WTC11 (cell line): ENCODE results near the gene MADD. TPM values are rescaled to one million over a fixed set of nuclear protein-coding genes. Genes with fewer than 3 reads are reported as not detected.

Experiments
- ATAC-seq: fragments of 200-7000 bp; cut with Tn5 transposase; 2 replicates; pipeline ENCODE4 v1.10.0; 2021; ENCODE audit warnings: mild to moderate bottlenecking, moderate library complexity
- CTCF ChIA-PET: fragments of 300-600 bp; sonication (Branson Sonifier 250); formaldehyde crosslinking; loops from one replicate; lab custom pipeline; 2021; ENCODE audit warnings: antibody characterized with exemption; lab: Charles Lee
- POLR2A ChIA-PET: fragments of 350-600 bp; sonication (Branson Sonifier 250); formaldehyde crosslinking; loops from one replicate; lab custom pipeline; 2021; ENCODE audit warnings: antibody characterized with exemption; lab: Charles Lee
- DNase-seq: peaks from one replicate; pipeline ENCODE4 v3.0.0; 2021; ENCODE audit warnings: low spot score
- H3K27ac Mint-ChIP-seq: 2 replicates; pipeline ENCODE4 v1.8.0; 2021; ENCODE audit warnings: mixed read lengths
- H3K27me3 Mint-ChIP-seq: 2 replicates; pipeline ENCODE4 v1.8.0; 2021; ENCODE audit warnings: low read depth, mild to moderate bottlenecking, moderate library complexity, mixed read lengths
- H3K36me3 Mint-ChIP-seq: 2 replicates; pipeline ENCODE4 v1.8.0; 2021; ENCODE audit warnings: mixed read lengths
- H3K4me1 Mint-ChIP-seq: 2 replicates; pipeline ENCODE4 v1.8.0; 2022; ENCODE audit warnings: mixed read lengths
- H3K4me3 Mint-ChIP-seq: 2 replicates; pipeline ENCODE4 v1.8.0; 2021; ENCODE audit warnings: mild to moderate bottlenecking, moderate library complexity, mixed read lengths
- H3K9me3 Mint-ChIP-seq: 2 replicates; pipeline ENCODE4 v1.8.0; 2021; ENCODE audit warnings: mixed read lengths
- ATF1 ChIP-seq: sonication (generic); formaldehyde crosslinking; IDR thresholded peaks from 2 replicates; pipeline ENCODE4 v1.8.1; 2023; ENCODE audit warnings: mild to moderate bottlenecking, moderate library complexity, missing genetic modification reagents
- EMX1 ChIP-seq: fragments of 250-450 bp; sonication (Bioruptor Pico); IDR thresholded peaks from 2 replicates; pipeline ENCODE4 v1.8.0; 2021; ENCODE audit warnings: mild to moderate bottlenecking
- GTF2I ChIP-seq: fragments of 250-450 bp; sonication (Bioruptor Pico); conservative IDR thresholded peaks from 2 replicates; pipeline ENCODE4 v1.4.0; 2021; ENCODE audit warnings: mild to moderate bottlenecking
- MLX ChIP-seq: sonication (generic); formaldehyde crosslinking; IDR thresholded peaks from 2 replicates; pipeline ENCODE4 v1.8.1; 2023; ENCODE audit warnings: mild to moderate bottlenecking, missing genetic modification reagents, moderate library complexity
- MXD4 ChIP-seq: fragments of 250-450 bp; sonication (Bioruptor Pico); IDR thresholded peaks from 2 replicates; pipeline ENCODE4 v1.8.0; 2021; ENCODE audit warnings: mild to moderate bottlenecking, moderate library complexity, borderline replicate concordance
- NFE2L1 ChIP-seq: sonication (generic); formaldehyde crosslinking; IDR thresholded peaks from 2 replicates; pipeline ENCODE4 v1.8.1; 2023; ENCODE audit warnings: missing genetic modification reagents
- RELA ChIP-seq: sonication (generic); formaldehyde crosslinking; IDR thresholded peaks from 2 replicates; pipeline ENCODE4 v1.8.1; 2022; ENCODE audit warnings: missing genetic modification reagents, mild to moderate bottlenecking, borderline replicate concordance
- RORB ChIP-seq: fragments of 250-450 bp; sonication (Bioruptor Pico); IDR thresholded peaks from 2 replicates; pipeline ENCODE4 v1.9.0; 2021; ENCODE audit warnings: mild to moderate bottlenecking
- SMAD3 ChIP-seq: sonication (generic); formaldehyde crosslinking; IDR thresholded peaks from 2 replicates; pipeline ENCODE4 v1.8.0; 2022; ENCODE audit warnings: missing genetic modification reagents, mild to moderate bottlenecking, borderline replicate concordance
- TCF7 ChIP-seq: sonication (generic); formaldehyde crosslinking; IDR thresholded peaks from 2 replicates; pipeline ENCODE4 v1.8.0; 2022; ENCODE audit warnings: mild to moderate bottlenecking, low read depth, missing genetic modification reagents, moderate library complexity
- ZNF396 ChIP-seq: fragments of 250-450 bp; sonication (Bioruptor Pico); IDR thresholded peaks from 2 replicates; pipeline ENCODE4 v1.8.0; 2021; ENCODE audit warnings: mild to moderate bottlenecking, moderate library complexity, borderline replicate concordance
- ZNF425 ChIP-seq: fragments of 250-450 bp; sonication (Bioruptor Pico); conservative IDR thresholded peaks from 2 replicates; pipeline ENCODE4 v1.9.0; 2021; ENCODE audit warnings: mild to moderate bottlenecking
- total RNA-seq: library from RNA; stranded (reverse); gene quantifications from 3 replicates; pipeline ENCODE4 v1.2.3, GENCODE V29; 2021

Gene MADD
- total RNA-seq, 1 experiment from 2014 or later, result 47.5 TPM

GRCh38 chr11:47236482-47236881, 33.5 kb upstream of the MADD start:
- peaks cover 55% of the 10 kb centered on the region for H3K36me3 Mint-ChIP-seq
- TF ChIP-seq ZNF425 (CRISPR knock-in tag), result no peak
- TF ChIP-seq EMX1 (CRISPR knock-in tag), result no peak
- no peak for TF ChIP-seq MLX (CRISPR knock-in tag)
- no peak for TF ChIP-seq RORB (CRISPR knock-in tag)
- TF ChIP-seq, all 79 proteins: peak for 0
- peak overlapping the region; percentile 26 for H3K27ac Mint-ChIP-seq
- no peak overlapping the region for H3K4me3 Mint-ChIP-seq
- H3K27me3 Mint-ChIP-seq, result no peaks in the 10 kb centered on the region
- H3K9me3 Mint-ChIP-seq, result no peaks in the 10 kb centered on the region
- ChIA-PET CTCF (interaction anchor here (0.9 to 7.2 kb wide), 4 partner anchors 12 to 119 kb away, joined by 7 to 84 read pairs (median 13); partner anchors contain the start of genes ACP2, DDB2 and NR1H3), POLR2A (interaction anchor here (1.6 kb wide), 1 partner anchor 21 kb away, joined by 4 read pairs; the partner anchor contains the start of gene DDB2)
- H3K4me1 Mint-ChIP-seq, result peaks cover 3% of the 10 kb centered on the region; the same call in 1 of the 2 replicates
- ATAC-seq, result no peak
- no peak for DNase-seq

DNA sequence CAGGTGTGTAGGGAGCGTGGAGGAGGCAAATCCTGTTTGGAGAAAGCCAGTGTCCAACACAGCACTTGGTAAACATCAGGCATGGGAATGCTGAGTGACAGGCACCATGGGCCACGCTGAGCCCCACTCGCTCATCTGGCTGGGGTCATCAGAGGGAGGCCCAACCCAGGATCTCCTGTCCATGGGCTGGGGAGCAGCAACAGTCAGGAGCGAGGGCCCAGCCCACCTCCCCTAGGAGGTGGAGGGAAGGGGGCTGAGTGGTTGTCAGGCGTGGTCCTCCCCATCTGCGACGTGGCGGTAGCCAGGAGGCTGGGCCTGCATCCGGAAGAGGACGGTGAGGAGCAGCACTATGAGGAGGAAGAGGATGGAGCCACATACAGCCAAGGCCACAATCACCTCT, 30.1 kb upstream of the MADD start:
- TF ChIP-seq NFE2L1 (CRISPR knock-in tag), result no peak
- TF ChIP-seq SMAD3 (CRISPR knock-in tag), result no peak
- ATAC-seq (no peak), DNase-seq (no peak)
- no peaks in the 10 kb centered on the region for H3K9me3 Mint-ChIP-seq
- peaks cover 3% of the 10 kb centered on the region; the same call in 1 of the 2 replicates for H3K4me1 Mint-ChIP-seq
- ChIA-PET POLR2A (interaction anchor here (0.7 kb wide), 1 partner anchor 9 kb away, joined by 3 read pairs; the partner anchor contains the start of gene ACP2), CTCF (no interaction called here)
- H3K27ac Mint-ChIP-seq, result no peak overlapping the region
- no peak overlapping the region for H3K4me3 Mint-ChIP-seq
- peaks cover 61% of the 10 kb centered on the region for H3K36me3 Mint-ChIP-seq
- H3K27me3 Mint-ChIP-seq, result no peaks in the 10 kb centered on the region

- TF ChIP-seq GTF2I (no peak), ZNF396 (CRISPR knock-in tag) (no peak), ATF1 (no peak), MXD4 (CRISPR knock-in tag) (no peak), SMAD3 (CRISPR knock-in tag) (no peak)
- Mint-ChIP-seq H3K4me1 (no peaks in the 10 kb centered on the region; the same call in 1 of the 2 replicates), H3K36me3 (peaks cover 47% of the 10 kb centered on the region), H3K4me3 (no peak overlapping the region), H3K27ac (no peak overlapping the region), H3K27me3 (no peaks in the 10 kb centered on the region), H3K9me3 (no peaks in the 10 kb centered on the region)
- DNase-seq (no peak), ATAC-seq (no peak)
- ChIA-PET POLR2A (interaction anchor here (0.7 to 2.2 kb wide), 3 partner anchors 9 to 27 kb away, joined by 3 to 8 read pairs (median 5); partner anchors contain the start of genes DDB2 and NR1H3), CTCF (interaction anchor here (0.5 to 2.0 kb wide), 7 partner anchors 8 to 239 kb away, joined by 3 to 12 read pairs (median 4); partner anchors contain the start of gene NR1H3)
These were observed 28.1 kb upstream of the MADD start for GRCh38 chr11:47241841-47242301.

DNA sequence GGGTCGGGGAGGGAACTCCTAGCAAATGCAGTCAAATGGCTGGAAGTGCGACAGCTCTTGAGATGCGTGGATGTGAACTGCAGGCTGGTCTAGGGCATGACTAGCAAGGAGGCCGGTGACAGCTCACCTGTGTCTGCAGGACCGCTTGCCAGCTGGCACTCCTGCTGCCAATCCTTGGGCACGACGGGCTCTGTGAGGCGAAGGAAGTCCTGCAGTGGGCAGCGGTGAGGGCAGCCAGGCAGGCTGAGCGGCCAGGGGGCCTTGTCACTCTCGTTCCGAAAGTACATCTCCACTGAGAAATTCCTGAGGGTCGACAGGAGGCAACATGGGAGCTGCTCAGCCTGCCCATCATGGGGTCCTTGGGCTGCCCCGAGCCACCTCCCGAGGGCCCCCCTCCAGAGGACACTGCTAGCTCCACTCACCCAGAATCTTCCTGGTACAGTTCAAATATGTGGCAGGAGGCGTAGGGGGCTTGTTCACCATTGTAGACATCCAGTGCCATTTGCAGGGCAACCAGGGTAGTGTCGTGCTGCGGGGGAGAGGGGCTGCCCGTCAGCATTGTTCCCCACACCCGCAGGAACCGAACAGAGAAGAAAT, 27.2 kb upstream of the MADD start:
- no peak overlapping the region for H3K27ac Mint-ChIP-seq
- TF ChIP-seq TCF7 (CRISPR knock-in tag), result no peak
- TF ChIP-seq RELA (CRISPR knock-in tag), result no peak
- no peak for TF ChIP-seq ATF1
- TF ChIP-seq, all 79 proteins: peak for 0
- ATAC-seq (no peak), DNase-seq (no peak)
- POLR2A ChIA-PET, result interaction anchor here (2.2 kb wide), 1 partner anchor 28 kb away, joined by 8 read pairs; the partner anchor contains the start of gene DDB2
- peaks cover 42% of the 10 kb centered on the region for H3K36me3 Mint-ChIP-seq
- no peaks in the 10 kb centered on the region for H3K27me3 Mint-ChIP-seq
- H3K4me3 Mint-ChIP-seq, result no peak overlapping the region
- H3K9me3 Mint-ChIP-seq, result no peaks in the 10 kb centered on the region
- CTCF ChIA-PET, result interaction anchor here (0.5 to 2.0 kb wide), 5 partner anchors 9 to 238 kb away, joined by 3 to 12 read pairs (median 3); partner anchors contain the start of gene NR1H3
- no peaks in the 10 kb centered on the region for H3K4me1 Mint-ChIP-seq
